HG02678 (cell line): ENCODE results near the gene GUCY1A2.
"Not testable (repeated sequence)": the region's sequence is repeated elsewhere in the genome, so short reads cannot be mapped to it uniquely, and the experiment has no call there.

Experiments used
- ATAC-seq: cut with Tn5 transposase; IDR thresholded peaks from one replicate; pipeline ENCODE4 v1.9.1; 2021; ENCODE audit warnings: mild to moderate bottlenecking, moderate library complexity; ENCODE audit not compliant: unreplicated experiment

GUCY1A2 gene

GRCh38 chr11:106848526-106848925 lies 169.8 kb downstream of the GUCY1A2 start:
- ATAC-seq, result no peak

GRCh38 chr11:106842134-106842533 lies 176.1 kb downstream of the GUCY1A2 start:
- ATAC-seq, result no peak

- ATAC-seq, result no peak
Observed at GRCh38 chr11:106840947-106841346, 177.3 kb downstream of the GUCY1A2 start.

- ATAC-seq, result no peak
Observed at GRCh38 chr11:106840146-106840545, 178.1 kb downstream of the GUCY1A2 start.

DNA sequence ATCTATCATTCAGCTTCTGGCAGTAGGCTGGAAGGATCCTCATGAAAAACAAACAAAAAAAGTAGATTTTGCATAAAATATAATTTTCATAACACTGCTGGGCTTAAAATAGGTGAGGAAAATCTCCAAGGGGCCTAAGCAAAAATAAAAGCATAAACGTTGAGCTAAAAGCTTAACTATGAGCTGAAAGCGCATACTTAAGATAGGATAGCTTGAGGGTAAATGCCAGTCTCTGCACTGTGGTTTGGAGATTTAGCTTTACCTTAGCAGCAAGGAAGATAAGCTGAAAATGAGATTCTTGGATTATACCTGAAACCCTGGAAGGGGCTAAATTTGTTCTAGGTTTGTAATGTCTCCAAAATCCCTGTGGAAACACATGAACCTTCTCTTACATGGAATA lies 183.7 kb downstream of the GUCY1A2 start:
- ATAC-seq, result no peak

GRCh38 chr11:106828976-106829375 lies 189.3 kb downstream of the GUCY1A2 start:
- no peak for ATAC-seq

DNA sequence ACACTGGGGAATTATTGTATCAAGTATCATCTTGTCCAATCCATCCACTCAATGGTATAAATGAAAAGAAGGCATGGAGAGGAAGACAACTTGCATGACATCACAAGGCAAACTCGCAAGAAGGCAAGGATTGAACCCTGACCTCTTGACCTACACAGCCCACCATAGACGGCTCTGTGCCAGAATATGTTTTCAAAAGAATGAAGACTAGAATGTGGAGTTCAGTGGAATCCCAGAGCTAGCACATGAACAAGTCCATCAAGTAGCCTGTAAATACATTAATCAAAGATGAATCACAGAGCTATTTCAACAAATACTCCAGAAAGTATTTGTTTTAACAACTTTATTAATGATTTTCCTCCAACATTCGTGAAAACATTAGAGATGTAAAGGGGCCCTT lies 189.7 kb downstream of the GUCY1A2 start:
- no peak for ATAC-seq

DNA sequence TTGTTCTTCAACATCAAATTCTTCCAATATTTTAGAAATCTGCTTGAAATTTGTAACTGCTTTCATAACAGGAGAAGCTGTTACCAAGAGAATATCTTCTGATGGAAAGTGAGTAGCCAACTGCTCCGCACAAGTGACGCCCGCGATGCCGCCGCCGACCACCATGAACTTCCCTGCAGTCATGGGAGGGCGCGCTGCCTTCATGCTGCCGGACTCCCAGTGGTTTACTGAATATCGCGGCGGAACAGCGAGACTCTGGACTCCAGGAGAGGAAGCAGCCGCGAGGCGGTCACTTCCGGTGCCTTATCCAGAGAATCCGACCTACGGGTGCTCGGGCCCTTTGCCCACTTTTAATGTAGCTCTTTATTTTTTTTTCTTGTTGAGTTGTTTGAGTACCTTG lies 190.6 kb downstream of the GUCY1A2 start:
- no peak for ATAC-seq

- not testable (repeated sequence) for ATAC-seq
Observed at GRCh38 chr11:106826558-106826957, 191.7 kb downstream of the GUCY1A2 start.

GRCh38 chr11:106821826-106822225 lies 196.4 kb downstream of the GUCY1A2 start:
- no peak for ATAC-seq

- ATAC-seq, result no peak
Observed at GRCh38 chr11:106821291-106821690, 197.0 kb downstream of the GUCY1A2 start.

- ATAC-seq, result no peak
Observed at GRCh38 chr11:106818443-106818842, 199.8 kb downstream of the GUCY1A2 start.

DNA sequence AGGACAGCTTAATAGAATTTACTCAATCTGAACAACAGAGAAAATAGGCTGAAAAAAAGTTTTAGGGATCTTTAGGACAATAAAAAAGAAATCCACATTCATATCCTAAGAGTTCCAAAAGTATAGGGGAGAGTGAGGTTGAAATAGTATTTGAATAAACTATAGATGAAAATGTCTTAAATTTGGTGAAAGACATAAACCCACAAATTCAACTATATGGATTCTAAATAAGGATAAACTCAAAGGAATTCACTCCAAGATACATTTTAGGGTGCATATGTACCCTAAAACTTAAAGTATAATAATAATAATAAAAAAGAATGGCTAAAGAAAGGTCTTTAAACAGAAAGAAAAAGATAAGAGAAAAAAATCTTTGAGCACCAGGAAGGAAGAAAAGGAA lies 203.1 kb downstream of the GUCY1A2 start:
- ATAC-seq, result no peak

DNA sequence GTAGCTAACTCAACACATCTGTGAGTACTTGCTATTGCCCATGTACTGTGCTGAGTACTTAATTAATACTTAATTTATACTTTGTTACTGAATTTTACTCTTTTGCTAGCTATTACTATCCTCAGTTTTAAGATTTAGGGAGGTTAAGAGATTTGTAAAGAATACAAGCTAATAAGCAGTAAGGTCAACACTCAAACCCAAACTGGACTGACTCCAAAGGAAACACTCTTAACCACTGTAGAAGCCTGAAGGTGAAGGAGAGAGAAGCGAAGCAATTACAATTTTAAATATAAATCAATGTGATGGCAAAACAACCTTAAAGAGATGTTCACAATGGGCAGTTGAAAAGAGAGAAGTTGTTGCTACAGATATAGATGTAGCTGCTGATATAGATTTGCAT lies 204.5 kb downstream of the GUCY1A2 start:
- no peak for ATAC-seq

DNA sequence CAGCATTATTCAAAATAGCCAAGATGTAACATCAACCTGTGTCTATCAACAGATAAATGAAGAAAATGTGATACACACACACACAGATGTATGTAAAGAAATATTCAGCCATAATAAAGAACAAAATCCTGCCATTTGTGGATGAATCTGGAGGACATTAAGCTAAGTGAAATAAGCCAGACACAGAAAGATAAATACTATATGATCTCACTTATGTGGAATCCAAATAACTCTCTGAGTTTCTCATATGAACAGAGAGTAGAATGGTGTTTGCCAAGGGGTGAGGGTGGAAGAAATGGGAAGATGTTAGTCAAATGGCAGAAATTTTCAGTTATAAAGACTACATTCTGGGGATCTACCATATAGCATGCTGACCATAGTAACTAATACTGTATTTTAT lies 224.2 kb downstream of the GUCY1A2 start:
- ATAC-seq, result no peak

GRCh38 chr11:106789406-106789805 lies 228.9 kb downstream of the GUCY1A2 start:
- ATAC-seq, result no peak

- ATAC-seq, result no peak
Observed at GRCh38 chr11:106787454-106787853, 230.8 kb downstream of the GUCY1A2 start.

GRCh38 chr11:106785913-106786650 lies 232.2 kb downstream of the GUCY1A2 start:
- ATAC-seq, result no peak

DNA sequence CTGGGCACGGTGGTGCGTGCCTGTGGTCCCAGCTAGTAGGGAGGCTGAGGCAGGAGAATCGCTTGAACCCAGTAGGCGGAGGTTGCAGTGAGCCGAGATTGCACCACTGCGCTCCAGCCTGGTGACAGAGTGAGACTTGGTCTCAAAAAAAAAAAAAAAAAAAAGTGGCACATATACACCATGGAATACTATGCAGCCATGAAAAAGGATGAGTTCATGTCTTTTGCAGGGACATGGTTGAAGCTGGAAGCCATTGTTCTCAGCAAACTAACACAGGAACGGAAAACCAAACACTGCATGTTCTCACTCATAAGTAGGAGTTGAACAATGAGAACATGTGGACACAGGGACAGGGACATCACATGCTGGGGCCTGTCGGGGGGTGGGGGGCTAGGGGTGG lies 241.0 kb downstream of the GUCY1A2 start:
- not testable (repeated sequence) for ATAC-seq

GRCh38 chr11:106770489-106771085 lies 247.7 kb downstream of the GUCY1A2 start:
- ATAC-seq, result no peak

DNA sequence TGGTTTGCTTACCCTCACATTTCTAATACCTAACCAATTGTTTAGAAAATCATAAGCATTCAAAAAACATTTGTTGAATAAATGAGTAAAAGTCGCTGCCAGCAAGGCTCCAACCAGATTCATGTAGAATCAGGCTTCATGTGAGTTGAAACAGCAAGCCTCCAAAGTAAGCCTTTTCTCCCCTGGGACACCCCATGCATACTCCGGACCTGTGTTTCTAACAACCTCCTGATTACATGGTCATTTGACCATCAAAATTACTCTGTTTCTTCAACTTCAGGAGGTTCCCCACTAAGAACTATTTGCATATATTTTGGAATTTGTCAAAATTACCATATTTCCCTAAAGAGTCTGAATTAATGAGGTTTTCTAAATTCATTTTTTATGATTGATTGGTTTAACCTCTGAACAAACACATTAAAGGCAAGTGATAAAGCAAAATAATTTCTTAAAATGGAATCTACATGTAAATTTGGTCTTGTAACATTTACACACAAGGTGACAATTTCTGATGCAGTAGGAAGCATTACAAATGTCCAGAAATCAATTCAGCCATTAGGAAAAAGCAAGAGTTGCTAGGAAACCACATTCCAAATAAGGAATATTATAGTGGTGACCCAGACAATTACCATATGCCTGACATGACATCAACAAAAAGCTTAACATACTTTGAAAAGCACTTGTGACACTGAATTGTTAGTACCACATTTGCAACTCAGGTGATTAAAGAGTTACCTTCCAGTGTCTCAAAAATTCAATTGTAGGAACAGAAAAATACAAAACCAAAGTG lies 252.6 kb downstream of the GUCY1A2 start:
- no peak for ATAC-seq

DNA sequence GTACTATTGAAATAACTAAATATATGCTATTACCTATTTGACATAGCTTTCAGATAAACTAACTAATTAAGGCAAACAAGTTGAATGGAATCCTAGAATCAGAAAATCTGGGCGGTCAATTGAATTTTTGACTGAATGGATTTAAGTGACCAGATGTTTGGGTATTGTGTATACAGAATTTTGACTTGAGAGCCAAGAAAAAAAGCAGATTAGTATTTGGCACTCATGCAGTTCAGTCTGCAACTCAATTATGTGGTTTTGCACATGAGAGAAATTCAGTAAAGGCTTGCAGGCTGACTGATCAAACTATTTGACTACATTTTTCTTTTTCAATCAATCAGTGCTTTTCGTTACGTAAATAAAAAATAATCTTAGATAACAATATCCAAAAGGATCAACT lies 254.8 kb downstream of the GUCY1A2 start:
- no peak for ATAC-seq
